Measurements from ENCODE around the gene SLC35F3.

DNA sequence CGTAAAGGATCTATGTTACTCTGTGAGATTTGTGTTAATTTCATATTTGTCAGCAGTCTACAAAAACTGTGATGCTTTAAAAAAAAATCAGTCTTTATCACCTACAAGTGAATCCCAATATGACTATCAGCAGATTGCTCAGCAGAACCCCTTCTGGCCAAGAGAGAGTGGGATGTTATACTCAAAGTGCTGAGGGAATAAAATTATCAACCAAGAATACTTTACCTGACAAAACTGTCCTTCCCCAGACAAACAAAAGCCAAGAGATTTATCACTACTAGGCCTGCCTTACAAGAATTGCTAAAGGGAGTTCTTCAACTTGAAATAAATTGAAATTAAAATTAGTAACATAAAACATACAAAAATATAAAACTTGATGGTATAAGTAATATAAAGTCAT lies 105.2 kb downstream of the SLC35F3 start:
- TF ChIP-seq, protein P1, sequence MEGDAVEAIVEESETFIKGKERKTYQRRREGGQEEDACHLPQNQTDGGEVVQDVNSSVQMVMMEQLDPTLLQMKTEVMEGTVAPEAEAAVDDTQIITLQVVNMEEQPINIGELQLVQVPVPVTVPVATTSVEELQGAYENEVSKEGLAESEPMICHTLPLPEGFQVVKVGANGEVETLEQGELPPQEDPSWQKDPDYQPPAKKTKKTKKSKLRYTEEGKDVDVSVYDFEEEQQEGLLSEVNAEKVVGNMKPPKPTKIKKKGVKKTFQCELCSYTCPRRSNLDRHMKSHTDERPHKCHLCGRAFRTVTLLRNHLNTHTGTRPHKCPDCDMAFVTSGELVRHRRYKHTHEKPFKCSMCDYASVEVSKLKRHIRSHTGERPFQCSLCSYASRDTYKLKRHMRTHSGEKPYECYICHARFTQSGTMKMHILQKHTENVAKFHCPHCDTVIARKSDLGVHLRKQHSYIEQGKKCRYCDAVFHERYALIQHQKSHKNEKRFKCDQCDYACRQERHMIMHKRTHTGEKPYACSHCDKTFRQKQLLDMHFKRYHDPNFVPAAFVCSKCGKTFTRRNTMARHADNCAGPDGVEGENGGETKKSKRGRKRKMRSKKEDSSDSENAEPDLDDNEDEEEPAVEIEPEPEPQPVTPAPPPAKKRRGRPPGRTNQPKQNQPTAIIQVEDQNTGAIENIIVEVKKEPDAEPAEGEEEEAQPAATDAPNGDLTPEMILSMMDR (IDR thresholded peaks at IDR 0.05) = no peak
- TF ChIP-seq POLR2AphosphoS5 (IDR thresholded peaks at IDR 0.05; ENCODE audit: low read depth, low read length) (no peak), TCF7L2 (IDR thresholded peaks at IDR 0.05; ENCODE audit: low read depth, low read length) (no peak)
- TF ChIP-seq, protein P2, sequence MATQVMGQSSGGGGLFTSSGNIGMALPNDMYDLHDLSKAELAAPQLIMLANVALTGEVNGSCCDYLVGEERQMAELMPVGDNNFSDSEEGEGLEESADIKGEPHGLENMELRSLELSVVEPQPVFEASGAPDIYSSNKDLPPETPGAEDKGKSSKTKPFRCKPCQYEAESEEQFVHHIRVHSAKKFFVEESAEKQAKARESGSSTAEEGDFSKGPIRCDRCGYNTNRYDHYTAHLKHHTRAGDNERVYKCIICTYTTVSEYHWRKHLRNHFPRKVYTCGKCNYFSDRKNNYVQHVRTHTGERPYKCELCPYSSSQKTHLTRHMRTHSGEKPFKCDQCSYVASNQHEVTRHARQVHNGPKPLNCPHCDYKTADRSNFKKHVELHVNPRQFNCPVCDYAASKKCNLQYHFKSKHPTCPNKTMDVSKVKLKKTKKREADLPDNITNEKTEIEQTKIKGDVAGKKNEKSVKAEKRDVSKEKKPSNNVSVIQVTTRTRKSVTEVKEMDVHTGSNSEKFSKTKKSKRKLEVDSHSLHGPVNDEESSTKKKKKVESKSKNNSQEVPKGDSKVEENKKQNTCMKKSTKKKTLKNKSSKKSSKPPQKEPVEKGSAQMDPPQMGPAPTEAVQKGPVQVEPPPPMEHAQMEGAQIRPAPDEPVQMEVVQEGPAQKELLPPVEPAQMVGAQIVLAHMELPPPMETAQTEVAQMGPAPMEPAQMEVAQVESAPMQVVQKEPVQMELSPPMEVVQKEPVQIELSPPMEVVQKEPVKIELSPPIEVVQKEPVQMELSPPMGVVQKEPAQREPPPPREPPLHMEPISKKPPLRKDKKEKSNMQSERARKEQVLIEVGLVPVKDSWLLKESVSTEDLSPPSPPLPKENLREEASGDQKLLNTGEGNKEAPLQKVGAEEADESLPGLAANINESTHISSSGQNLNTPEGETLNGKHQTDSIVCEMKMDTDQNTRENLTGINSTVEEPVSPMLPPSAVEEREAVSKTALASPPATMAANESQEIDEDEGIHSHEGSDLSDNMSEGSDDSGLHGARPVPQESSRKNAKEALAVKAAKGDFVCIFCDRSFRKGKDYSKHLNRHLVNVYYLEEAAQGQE (IDR thresholded peaks at IDR 0.05; ENCODE audit: insufficient read depth in 1 of 2, low read depth in 2 of 2, low read length in 1 of 2) = no peak
